Fibroblast of the aortic adventitia (primary cell): Measurements from ENCODE around the gene CELA2B. TPM values are rescaled to one million over a fixed set of nuclear protein-coding genes. Genes with fewer than 3 reads are reported as not detected.
"Not testable (repeated sequence)": the region's sequence is repeated elsewhere in the genome, so short reads cannot be mapped to it uniquely, and the experiment has no call there.

ENCODE experiments used
- DNase-seq: peaks from one replicate; pipeline ENCODE4 v3.0.0-alpha.2; 2010; ENCODE audit warnings: low read depth
- H3K4me3 ChIP-seq: 2 replicates; pipeline ENCODE4 v1.5.1; 2011; ENCODE audit warnings: low read depth, mild to moderate bottlenecking, control low read depth, low read length, moderate library complexity
- total RNA-seq: library from RNA; depleted of rRNA; stranded (reverse); fragments of >200 nt; gene quantifications from 2 replicates; pipeline ENCODE4 v1.2.3, GENCODE V29; 2012; ENCODE audit warnings: low replicate concordance
- TF ChIP-seq, protein P1 (sequence below): IDR thresholded peaks from 2 replicates; pipeline ENCODE4 v1.5.1; 2011; ENCODE audit warnings: mild to moderate bottlenecking, low read length, control low read depth, inconsistent platforms; ENCODE audit not compliant: insufficient read depth

Gene CELA2B
- total RNA-seq, result not detected in 2 replicates

DNA sequence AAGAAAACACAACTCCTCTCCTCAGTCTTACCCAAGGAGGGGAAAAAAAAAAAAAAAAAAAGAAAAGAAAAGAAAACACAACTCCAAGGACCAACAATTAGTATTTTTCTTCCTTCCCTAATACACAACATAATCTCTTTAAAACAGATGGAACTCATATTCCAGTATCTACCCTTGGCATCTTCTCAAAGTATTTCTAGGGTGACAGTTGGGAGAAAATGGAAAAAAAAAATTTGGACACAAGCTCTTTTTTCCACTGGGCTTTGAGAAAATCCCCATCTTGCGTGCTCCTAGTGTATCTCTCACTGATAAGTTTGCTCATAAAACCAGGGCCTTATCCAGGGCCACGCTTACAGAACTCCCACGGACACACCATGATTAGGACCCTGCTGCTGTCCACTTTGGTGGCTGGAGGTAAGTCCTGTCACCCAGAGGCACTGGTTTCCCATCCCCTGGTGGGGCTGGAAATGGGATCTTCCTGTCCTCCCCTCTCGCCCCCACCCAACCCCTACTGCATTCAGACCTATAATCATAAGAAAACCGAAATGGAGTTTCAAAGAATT, at the start of gene CELA2B:
Gene CELA2B, plus strand, starts transcription at position 353 of the 563 bp plus-strand sequence. Its CDS starts 22 bp downstream, at position 375.
- TF ChIP-seq, protein P1, sequence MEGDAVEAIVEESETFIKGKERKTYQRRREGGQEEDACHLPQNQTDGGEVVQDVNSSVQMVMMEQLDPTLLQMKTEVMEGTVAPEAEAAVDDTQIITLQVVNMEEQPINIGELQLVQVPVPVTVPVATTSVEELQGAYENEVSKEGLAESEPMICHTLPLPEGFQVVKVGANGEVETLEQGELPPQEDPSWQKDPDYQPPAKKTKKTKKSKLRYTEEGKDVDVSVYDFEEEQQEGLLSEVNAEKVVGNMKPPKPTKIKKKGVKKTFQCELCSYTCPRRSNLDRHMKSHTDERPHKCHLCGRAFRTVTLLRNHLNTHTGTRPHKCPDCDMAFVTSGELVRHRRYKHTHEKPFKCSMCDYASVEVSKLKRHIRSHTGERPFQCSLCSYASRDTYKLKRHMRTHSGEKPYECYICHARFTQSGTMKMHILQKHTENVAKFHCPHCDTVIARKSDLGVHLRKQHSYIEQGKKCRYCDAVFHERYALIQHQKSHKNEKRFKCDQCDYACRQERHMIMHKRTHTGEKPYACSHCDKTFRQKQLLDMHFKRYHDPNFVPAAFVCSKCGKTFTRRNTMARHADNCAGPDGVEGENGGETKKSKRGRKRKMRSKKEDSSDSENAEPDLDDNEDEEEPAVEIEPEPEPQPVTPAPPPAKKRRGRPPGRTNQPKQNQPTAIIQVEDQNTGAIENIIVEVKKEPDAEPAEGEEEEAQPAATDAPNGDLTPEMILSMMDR, result no peak
- no peak within 1 kb of the TSS for H3K4me3 ChIP-seq

DNA sequence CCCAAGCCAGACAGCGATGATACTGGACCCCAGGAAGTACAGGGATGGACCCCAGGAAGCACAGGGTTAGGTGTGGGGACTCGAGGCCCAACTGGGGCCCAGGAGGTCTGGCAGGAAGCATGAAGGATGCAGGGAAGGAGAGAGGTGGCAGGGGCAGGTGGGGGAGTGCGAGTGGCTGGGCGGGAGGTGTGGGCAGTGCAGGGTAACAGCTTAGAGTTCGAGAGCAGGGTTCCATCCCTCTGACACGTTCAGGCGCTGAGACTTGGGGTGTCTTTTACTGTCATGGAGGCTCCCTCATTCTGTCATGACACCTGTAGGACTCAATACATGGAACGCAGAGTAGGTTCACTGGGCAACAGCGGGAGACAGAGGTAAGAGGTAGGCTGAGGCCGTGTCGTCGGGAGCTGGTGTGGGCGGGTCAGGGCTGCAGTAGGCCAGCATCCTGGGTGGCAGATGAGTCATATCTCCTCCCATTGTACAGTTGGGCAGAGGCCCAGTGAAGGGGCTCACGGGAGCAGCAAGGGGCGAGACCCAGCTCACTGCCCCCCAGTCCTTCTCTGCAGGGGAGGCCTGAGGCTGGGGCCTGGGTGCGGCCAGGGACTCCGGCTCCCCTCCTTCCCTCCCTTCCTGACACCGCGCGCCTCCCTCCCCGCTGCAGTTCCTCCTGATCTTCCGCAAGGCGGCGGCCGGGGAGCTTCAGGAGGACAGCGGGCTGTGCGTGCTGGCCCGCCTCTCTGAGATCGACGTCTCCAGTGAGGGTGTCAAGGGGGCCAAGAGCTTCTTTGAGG, 49.2 kb upstream of the CELA2B start:
- DNase-seq, result no peak
- TF ChIP-seq, protein P1, result no peak

More for the DNA sequence above, at the start of gene CELA2B:
- DNase-seq, result peak; percentile 53

DNA sequence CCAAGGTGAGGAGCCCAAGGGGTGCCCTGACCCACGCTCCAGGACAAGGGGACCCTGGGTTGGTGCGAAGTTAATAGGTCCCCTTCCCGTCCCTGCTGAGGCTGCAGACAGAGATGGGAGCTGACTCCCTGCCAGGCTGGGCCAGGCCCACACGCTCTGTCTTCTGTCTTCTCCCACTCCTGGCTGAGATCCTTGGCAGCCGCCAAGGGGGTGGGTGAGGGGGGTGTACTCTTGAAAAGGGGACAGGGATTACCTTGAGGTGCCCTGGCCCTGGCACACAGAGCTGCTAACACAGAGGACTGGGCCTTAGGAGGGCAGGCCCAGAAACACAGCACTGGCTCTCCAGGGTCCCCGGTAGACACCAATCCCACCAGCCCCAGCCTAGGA, 48.6 kb upstream of the CELA2B start:
- no peak for DNase-seq
- H3K4me3 ChIP-seq, result no peak overlapping the region
- TF ChIP-seq, protein P1, result no peak

More for the DNA sequence above, 49.2 kb upstream of the CELA2B start:
- no peak overlapping the region for H3K4me3 ChIP-seq

DNA sequence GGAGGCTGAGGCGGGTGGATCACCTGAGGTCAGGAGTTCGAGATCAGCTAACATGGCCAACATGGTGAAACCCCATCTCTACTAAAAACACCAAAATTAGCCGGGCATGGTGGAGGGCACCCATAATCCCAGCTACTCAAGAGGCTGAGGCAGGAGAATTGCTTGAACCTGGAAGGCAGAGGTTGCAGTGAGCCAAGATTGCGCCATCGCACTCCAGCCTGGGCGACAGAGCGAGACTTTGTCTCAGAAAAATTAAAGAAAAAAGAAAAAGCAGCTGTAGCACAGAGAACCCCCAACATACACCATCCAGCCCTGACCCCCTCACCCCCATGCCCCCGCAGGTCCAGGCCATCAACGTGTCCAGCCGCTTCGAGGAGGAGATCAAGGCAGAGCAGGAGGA, 47.7 kb upstream of the CELA2B start:
- not testable (repeated sequence) for DNase-seq

DNA sequence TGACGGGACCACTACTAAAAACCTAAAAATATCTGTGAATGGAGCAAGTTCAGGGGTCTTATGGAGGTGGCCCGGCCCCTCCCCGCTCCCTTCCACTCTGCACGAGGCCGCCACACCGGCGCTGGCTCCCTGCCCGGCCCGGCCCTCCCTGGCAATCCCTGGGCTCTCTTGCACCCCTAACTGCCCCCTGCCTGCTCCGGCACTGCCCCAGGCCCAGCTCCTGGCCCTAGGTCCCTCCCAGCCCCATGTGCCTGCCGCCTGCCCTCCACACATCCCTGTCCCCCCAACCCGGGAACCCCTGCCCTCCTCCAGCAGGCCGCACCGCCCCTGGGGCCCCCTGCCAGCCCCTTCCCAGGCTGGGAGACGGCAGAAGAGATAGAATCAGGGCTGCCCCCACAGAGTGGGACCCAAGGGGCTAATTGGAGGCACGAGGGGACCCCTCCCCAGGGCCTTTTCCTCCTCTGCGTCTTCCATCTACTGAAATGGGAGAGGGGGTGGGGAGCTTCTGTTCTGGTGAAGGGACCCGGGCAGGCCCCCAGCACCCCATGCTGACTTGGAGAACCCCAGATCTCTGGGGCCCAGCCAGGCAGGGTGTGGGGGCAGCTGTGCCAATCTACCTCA, 47.0 kb upstream of the CELA2B start:
- TF ChIP-seq, protein P1, result no peak
- H3K4me3 ChIP-seq, result no peak overlapping the region
- no peak for DNase-seq

More for the DNA sequence above, 47.7 kb upstream of the CELA2B start:
- not testable (repeated sequence) for H3K4me3 ChIP-seq

DNA sequence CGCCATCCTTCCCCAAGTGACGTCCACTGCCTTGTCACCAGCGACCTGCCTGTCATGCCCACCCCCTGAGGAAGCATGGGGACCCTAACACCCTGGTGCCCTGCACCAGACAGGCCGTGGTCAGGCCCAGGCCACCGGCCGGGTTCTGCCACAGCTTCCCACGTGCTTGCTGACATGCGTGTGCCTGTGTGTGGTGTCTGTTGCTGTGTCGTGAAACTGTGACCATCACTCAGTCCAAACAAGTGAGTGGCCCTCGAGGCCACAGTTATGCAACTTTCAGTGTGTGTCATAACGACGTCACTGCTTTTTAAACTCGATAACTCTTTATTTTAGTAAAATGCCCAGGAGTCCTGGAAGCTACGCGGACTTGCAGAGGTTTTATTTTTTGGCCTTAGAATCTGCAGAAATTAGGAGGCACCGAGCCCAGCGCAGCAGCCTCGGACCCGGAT, 46.2 kb upstream of the CELA2B start:
- TF ChIP-seq, protein P1, result no peak
- peak; percentile 41 for DNase-seq
- no peak overlapping the region for H3K4me3 ChIP-seq

DNA sequence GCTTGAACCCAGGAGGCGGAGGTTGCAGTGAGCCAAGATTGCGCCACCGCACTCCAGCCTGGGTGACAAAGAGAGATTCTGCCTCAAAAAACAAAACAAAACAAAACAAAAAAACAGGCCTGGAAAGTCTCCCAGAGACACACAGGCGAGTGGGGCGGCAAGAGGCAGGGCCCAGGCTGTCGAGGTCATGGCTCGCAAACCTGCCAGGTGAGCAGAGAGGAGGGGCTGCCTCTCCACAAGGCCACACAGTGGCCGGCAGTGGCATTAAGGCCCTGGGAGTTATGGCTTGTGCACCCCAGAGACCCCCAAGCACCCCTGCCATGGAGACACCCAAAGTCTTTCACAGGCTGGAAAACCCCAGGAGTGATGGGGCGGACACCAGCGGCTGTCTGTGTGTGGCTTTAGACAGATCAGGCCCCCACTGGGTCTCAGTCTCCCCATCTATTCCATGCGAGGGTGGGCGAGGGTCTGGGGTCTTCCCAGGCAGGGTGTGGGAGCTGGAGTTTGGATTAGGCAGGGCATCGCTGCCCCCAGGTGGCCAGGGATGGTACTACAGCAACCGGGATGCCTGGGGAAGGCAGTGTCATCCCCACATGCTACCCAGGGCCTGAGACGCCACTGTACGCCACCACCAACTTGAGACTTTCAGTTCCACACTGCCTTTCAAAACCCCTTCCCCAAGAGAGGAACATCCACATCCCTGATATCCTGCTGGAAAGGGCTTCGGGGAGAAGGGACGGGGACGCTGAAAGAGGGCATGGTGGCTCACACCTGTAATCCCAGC, 44.9 kb upstream of the CELA2B start:
- DNase-seq, result peak; percentile 44
- H3K4me3 ChIP-seq, result no peak overlapping the region
- TF ChIP-seq, protein P1, result peak; percentile 94
